ENCODE results near the gene HHATL.

Gene HHATL

DNA sequence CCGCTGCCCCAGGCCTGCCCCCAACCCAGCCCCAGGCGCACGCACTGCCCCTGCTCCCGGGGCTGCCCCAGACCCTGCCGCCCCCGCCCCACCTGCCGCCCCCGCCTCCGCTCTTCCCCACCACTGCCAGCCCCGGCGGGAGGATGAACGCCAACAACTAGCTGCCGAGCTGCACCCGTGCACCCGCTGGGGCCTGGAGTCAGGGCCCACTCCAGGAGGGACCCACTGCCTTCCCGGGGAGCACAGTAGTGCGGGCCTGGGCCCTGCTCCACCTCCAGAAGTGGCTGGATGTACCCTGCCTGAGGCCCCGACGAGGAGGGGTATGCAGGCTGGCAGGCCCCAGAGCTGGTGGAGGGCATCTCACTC lies 38.2 kb downstream of the HHATL start:
- DNase-seq (ENCODE audit: low read depth), result no peak

DNA sequence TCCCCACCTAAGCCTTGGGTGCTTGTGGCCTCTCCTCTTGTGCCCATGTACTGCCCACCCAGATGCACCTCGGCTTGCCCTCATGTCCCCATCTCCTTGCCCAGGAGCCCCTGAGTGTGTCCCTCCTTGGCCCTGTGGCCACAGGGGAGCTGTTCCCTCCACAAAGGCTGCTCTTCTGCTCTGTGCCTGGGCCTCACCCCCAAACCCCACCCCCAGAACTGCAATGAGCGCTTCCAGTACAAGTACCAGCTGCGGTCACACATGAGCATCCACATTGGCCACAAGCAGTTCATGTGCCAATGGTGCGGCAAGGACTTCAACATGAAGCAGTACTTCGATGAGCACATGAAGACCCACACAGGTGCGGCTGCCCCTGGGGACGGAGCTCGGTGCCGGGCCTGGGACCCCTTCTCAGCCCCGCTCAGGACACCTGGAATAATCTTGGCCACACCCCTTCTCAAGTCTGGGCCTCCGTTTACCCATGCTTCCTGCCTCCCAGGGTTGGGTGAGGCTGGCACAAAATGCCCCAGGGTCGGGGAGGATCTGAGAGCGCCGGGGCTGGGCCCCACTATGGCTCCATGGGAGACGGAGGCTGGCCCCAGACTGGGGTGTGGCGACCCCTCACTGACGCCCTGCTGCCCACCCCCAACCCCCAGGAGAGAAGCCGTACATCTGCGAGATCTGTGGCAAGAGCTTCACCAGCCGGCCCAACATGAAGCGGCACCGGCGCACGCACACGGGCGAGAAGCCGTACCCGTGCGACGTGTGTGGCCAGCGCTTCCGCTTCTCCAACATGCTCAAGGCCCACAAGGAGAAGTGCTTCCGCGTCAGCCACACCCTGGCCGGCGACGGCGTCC lies 38.8 kb downstream of the HHATL start:
- DNase-seq (ENCODE audit: low read depth), result no peak

DNA sequence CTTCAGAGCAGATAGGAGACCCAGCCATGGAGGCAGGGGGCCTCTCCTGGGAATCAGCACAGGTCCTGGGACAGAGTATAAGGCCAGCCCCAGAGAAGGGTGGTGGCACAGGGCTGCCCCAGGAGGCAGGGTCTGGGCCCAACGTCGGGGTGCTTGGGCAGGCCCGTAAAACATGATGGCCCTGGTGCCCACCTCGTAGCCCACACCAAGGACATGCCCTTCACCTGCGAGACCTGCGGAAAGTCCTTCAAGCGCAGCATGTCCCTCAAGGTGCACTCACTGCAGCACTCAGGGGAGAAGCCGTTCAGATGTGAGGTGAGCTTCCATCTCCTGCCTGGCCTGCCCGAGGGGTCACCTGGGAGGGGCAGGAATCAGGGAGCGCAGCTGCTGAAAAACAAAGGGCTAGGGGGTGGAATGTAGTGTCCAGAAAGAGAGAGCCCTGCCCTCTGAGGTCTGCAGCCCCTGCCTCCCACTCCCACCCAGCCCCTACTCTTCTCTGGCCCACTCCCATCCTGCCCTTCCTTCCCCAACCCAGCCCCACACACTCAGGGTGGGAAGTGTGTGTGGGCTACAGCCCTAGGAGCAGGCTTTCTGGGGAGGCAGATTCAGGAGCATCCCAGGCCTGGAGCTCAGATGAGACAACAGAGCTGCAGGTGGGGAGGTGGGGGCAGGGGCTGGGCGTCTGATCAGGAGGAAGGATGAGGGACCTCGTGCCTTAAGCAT lies 39.6 kb downstream of the HHATL start:
- DNase-seq (ENCODE audit: low read depth), result no peak

DNA sequence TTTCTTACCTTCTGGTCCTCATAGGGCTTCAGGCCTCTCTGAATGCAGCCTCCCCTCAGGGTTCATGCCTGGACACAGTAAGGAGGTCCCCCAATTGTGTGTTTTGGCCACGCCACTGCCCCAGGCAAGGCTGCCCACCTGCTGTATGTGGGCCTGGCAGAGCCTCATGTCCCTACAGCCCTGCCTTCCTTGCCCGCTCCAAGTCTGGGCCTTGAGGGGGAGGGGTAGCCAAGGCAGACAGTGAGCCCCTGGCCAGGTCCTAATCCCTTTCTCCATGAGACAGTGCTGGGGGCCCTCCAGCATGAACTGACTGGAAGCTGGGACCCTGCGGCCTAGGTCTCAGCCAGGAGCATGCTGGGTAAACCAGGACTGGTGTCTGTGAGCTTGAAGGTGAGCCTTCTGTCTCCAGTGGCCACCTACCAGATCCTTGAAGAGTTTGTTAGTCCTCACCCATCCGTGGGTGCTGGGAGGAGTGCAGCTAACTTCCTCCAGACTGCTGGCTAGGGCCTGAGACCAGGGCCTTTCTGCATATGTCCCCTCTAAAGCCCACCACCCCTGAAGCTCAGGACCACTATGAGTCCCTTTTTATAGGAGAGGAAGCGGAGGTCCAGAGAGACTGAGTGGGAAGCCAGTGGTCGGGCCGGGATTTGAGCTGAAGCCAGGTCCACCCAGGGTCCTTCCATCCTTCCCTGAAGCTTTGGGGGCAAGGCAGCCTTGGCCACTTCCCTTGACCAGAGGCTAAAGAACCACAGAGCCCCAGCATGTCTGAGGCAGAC lies 40.4 kb downstream of the HHATL start:
- DNase-seq (ENCODE audit: low read depth), result no peak

DNA sequence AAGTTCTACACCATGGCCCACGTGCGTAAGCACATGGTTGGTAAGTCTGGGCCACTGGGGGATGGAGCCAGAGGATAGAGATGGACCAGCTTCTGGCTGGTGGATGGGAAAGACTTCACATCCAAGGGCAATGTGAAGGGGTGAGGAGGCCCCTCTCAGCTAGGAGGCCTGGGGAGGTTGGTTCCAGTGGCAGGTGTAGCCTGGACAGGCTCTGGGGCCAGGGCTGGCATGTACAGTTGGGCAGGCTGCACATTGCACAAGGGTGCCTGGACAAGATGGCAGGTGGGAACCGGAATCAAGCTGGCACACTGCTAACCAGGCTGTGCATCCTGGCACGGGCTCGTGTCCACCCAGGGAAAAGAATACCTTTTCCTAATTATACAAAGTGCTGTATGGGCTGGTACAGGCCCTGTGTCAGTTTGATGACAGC lies 41.0 kb downstream of the HHATL start:
- no peak for DNase-seq (ENCODE audit: low read depth)

DNA sequence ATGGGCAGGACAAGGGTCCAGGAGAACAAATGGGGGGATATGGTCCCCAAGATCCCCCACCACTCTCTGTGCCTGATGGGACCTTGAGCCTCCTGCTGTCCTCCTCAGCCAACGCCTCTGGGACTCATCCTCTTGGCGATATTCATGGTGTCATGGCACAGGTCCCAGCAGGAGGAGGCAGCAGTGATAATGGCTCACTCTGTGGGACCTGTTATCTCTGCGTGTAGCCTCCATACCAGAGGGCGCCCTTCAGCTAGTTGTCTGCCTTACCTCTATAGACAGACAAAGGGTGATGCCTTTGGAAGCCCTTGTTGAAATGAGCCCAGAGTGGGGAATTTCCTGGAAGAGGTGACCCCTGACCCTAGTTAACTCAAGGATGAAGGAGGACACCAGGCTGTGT lies 41.7 kb downstream of the HHATL start:
- no peak for DNase-seq (ENCODE audit: low read depth)

DNA sequence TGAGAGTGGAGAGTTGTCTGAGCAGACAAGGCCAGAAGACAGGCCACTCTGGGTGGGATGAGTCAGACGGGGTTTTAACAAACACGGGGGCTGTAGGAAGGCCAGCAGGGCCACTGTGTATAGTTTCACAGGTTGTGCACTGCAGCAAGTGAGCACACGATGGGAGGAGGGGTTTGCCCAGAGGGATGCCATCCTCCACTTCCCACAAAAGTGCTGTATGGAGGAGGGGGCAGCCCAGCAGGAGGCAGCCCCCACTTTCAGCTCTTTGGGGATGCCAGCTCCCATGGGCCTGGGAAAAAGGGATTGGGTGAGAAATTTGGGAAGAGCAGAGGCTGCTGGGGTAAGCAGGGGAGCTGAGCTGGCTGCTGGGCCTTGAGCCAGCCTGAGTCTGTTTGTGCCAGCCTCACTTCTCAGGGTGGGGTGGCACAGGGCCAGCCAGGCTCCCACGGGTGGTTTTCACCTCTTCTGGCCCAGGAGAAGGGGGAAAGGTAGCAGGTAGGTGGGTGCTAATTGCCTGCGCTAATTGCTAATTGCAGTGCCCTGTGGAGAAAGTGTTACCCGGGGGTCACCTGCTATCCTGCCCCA lies 42.4 kb downstream of the HHATL start:
- DNase-seq (ENCODE audit: low read depth), result no peak

DNA sequence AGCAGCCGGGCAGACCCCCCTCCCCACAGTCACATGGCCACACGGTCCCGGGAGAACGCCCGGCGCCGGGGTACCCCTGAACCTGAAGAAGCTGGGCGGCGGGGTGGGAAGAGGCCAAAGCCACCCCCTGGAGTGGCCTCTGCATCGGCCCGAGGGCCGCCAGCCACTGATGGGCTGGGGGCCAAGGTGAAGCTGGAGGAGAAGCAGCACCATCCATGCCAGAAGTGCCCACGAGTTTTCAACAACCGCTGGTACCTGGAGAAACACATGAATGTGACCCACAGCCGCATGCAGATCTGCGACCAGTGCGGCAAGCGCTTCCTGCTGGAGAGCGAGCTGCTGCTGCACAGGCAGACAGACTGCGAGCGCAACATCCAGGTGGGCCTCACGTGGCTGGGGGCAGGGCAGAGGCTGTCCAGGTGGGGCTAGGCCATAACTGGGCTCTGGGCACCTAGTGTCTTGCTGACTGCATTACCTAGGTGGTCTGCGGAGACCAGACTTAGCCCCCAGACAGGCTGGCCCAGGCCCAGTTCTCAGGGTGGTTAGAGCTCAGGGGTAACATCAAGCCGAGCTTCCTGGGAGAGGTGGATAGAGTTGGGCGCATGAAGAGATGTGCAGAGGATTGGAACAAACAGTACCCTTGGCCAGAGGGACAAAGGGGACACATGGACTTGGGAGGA lies 43.0 kb downstream of the HHATL start:
- no peak for DNase-seq (ENCODE audit: low read depth)

DNA sequence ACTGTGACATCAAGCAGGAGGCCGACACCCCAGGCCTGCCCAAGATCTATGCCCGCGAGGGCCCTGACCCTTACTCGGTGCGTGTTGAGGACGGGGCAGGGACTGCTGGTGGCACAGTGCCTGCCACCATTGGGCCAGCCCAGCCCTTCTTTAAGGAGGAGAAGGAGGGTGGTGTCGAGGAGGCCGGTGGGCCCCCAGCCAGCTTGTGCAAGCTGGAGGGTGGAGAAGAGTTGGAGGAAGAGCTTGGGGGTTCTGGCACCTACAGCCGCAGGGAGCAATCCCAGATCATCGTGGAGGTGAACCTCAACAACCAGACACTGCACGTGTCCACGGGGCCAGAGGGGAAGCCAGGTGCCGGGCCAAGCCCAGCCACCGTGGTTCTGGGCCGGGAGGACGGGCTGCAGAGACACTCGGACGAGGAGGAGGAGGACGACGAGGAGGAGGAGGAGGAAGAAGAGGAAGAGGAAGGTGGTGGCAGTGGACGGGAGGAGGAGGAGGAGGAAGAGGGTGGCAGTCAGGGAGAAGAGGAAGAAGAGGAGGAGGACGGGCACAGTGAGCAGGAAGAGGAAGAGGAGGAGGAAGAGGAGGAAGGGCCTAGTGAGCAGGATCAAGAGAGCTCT lies 43.7 kb downstream of the HHATL start:
- no peak for DNase-seq (ENCODE audit: low read depth)

DNA sequence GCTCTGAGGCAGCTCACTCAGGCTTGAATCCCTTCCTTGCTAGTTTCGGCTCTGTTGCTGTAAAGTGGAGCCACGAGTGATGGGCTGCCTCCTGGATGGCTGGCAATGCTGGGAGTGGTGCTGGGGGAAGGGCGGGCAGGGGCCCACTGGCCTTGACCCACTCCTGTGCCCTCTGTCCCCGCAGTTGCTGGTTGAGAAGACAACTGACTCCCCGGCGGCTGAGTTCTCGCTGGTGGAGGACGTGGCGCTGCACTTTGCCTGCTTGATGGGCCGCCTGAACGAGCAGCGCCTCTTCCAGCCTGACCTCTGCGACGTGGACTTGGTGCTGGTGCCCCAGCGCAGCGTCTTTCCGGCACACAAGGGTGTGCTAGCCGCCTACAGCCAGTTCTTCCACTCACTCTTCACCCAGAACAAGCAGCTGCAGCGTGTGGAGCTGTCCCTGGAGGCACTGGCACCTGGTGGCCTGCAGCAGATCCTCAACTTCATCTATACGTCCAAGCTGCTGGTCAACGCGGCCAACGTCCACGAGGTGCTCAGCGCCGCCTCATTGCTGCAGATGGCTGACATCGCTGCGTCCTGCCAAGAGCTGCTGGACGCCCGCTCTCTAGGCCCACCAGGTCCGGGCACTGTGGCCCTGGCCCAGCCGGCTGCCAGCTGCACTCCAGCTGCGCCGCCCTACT lies 44.4 kb downstream of the HHATL start:
- no peak for DNase-seq (ENCODE audit: low read depth)

DNA sequence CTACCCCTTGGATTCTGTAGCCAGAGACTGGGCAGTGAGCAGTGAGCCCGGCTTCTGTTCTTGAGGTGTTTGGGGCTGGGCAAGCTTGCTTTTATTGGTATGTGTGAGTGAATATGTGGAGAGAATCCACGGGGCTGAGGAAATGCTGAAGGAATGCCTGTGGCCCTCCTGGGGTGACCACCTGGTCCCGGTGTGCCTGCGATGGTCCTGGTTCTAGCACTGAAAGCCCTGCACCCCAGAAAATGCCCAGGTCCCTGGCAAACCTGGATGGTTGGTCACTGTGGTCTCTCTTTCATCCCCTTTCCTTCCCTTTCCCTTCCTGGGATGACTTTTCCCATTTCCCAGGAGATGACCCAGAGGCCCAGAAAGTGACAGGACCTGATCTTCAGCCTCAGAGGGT lies 44.9 kb downstream of the HHATL start:
- no peak for DNase-seq (ENCODE audit: low read depth)

DNA sequence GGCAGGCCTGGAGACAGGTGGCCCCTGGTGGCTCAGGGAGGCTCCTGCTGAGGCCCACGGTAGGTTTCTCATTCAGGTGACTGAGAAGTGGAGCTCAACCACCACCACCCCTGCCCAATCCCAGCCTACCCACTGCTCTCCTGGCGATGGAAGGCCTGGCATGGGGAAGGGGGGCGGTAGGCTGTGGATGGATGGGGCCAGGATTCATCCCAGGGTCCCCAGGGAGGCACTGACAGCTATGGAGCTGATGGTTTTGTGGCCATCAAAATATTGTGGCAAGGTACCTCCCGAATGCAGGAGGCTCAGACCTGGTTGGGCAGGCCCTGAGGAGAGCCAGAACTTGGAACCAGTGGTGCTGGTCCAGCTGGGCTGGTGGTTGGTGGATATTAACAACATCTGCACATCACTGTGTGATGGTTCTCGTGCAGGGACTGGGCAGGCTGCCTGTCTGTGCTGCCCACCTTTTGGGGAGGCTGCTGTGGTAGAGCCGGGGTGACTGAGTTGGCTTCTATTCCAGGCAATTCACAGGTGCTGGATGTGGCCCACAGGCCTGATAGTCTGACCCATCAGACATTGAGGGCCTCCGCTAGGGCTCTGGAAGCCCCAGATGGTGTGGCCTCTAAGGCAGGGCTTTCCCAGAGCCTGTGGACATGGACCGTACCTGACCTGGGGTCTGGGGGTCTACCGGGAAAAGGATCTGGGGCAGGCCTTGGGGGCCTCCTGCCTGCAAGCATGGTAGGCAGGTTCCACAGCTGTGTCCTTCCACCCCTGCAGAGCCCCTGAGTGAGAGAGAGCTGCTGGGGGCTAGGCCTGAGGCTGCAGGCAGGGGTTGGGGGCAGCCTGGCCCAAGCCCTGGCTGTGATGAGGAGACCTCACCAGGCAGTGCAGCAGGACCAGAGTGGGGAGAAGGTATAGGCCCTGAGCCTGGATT lies 45.7 kb downstream of the HHATL start:
- DNase-seq (ENCODE audit: low read depth), result no peak

DNA sequence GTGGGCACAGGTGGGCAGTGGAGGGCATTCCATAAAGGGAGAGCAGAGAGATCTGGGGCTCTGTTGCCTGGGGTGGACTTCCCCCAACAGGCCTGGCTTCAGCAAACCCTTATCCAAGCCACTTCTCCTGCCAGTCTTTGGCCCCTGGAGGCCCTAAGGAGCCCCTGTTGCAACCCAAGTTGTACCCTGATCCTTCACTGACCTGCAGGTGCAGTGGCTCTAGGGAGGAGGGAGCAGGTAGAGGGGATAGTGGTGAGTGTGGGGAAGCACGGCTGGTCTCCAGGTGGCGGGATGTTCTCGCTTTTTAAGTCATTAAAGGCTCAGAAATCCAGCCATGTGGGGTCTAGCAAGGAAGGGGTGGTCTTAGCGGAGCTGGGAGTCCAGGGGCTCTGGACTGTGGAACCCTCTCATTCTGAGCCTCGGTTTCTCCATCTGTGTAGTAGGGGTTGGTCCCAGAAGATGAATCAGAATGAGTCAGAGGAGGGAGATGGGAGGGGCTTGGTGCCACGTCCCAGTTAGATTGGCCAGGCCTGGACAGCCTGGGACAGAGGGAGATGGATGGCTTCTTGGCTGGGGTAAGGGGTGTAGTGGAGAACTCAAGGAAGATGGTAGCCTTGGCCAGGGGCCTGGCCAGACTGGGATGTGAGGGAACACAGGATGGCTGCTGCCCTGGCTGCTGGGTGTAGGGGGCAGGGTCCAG lies 46.5 kb downstream of the HHATL start:
- no peak for DNase-seq (ENCODE audit: low read depth)

DNA sequence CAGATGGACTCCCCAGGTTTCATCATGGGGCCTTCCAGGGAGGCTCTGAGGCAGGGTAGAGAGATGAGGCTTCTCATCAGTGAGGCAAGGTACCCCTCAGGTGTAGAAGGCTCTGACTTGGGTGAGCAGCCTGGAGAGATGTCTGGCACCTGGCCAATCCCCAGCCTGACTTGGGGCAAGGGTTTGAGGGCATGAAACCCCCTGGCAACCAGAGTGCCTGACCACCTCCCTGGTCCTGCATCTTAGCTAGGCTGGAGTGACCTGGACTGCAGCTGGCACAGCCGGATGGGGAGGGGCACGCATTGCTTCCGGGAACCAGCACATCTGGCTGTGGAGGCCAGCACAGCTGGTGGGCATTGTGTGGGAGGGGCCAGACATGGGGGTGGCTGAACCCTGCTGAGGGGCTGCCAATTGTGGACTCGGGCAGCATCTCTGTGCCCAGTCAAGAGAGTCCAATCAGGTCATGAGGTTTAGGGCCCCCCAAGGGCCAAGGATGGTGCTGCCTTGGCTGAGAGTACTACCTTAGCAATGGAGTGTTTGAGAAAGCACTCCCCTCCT lies 47.2 kb downstream of the HHATL start:
- no peak for DNase-seq (ENCODE audit: low read depth)

DNA sequence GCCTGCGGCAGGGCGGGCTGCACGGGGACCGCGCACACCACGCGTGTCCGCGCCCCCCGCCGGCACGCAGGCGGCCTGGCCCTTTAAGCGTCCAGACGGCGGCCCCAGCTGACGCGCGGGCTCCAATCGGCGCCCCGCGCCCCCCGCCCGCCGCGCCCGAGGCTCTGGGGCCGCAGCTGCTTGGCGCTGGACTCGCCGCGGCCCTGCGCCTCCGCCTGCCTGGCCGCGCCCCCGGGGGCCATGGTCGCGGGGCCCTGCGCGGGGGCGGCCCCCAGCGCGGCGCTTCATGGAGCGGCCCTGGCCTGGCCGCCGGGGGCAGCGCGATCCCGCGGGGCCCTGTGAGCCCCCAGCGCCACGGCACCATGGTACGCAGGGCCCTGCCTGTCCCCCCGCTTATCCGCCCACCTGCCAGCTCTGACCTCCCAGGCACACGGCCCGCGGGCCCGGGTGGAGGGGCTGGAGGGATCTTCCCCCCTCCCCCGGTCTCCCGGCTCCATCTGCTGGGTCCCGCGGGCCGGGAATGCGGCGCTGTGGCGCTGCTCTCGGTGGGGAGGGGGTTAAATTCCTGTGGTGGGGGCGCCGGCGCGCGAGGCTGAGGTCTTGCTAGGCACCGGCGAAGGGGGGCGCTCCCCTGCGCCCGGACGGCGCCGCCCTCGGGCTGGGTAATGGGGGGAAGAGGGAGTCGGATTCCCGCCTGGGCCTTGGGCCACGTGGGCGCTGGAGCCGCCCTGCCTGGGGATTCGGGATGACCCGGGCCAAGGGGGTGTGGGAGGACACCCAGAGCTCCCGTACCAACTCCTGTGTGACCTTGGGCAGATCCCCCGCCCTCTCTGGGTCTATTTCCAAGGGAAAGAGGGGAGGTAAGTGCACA lies 48.0 kb downstream of the HHATL start:
- DNase-seq (ENCODE audit: low read depth), result no peak

DNA sequence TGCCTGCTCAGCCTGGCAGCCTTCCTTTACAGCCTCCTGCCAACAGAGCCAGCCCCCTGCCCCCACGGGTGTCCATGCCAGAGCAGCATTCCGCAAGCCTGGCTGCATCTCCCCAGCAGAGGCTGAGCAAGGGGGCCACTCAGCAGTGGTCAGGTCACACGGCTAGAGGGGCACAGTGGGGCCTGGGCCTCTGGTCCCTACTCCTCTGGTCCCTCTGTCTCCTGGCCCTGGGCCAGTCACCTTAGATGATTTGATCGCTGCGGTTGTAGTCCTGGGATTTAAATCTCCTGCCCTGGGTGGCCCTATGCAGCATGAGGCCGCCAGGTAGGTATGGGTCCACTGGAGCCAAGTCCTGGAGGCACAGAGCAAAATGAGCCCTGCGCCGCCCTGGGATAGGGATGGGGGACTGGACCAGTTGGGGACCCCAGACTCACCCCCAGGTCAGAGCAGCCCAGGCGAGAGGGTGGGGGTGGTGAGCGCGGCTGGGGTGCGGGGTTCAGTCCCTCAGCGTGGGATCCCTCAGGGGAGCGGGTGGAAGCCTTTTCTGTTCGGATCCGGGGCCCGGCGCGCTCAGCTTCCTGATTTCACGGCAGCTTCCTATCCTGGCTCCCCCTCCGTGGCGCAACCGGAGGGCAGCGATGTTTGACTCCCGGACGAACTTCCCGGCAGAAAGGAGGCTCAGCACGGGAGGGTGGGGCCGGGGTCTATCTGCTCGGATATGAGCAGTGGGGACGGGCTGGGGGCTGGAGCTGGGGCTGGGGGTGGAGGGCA lies 48.9 kb downstream of the HHATL start, which contains the start of gene ZBTB47:
ZBTB47 (plus strand) TSS at position 138 of the 771 bp plus-strand sequence. CDS start 4,659 bp downstream, outside the sequence.
- no peak for DNase-seq (ENCODE audit: low read depth)

DNA sequence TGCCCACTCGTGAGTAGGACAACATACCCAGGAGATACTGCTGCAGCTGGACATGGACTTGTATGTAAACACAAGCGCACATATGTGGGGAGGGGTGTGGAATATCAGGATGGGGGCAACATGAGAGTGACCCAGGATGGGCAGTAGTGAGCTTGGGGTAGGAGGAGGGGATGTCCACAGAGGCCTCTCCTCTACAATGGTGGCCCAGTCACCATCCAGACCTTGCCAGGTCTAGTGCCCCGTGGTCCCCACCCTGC lies 49.4 kb downstream of the HHATL start:
- no peak for DNase-seq (ENCODE audit: low read depth)
